ENCODE results near the gene SPRR5. TPM values are rescaled to one million over a fixed set of nuclear protein-coding genes. Genes with fewer than 3 reads are reported as not detected.

Gene SPRR5, protein sequence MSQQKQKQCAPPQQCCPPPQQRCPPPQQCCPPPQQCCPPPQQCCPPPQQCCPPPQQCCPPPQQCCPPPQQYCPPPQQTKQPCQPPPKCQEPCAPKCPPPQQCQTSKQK
- not detected for total RNA-seq

DNA sequence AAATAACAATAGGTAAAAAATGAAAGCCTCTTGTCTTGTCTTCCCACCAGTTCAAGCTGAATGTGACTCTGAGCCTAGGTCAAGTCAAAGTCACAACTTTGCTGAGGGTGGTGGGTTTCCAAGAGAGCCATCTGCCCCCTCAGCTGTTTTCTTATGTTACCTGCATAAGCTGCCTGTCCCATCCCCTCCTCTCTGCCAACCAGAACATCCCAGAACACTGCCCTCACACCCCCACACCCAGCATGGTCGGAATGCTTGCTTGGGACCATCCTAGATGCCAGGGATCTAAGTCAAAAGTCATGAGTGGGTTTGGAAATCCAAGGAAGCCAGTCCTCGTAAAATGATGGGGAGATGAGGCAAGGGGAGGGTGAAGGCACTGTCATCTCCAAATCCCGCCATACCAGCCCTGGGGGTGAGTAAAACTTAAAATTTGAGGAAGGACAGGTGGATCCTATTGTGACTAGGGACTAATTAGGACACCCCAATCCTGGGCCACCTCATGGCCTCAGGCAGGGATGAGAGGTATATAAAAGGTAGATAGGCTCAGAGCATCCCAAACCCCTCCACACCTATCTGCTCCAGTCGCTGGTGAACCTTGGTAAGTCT is at the start of gene SPRR5:
Gene SPRR5, plus strand, starts transcription at position 556 of the 606 bp plus-strand sequence. CDS start 1,349 bp downstream, outside the sequence.
- intact Hi-C loops (cut with DNase I) = no loop called here
- DNase-seq (ENCODE audit: low spot score) (no peak), ATAC-seq (no peak)

DNA sequence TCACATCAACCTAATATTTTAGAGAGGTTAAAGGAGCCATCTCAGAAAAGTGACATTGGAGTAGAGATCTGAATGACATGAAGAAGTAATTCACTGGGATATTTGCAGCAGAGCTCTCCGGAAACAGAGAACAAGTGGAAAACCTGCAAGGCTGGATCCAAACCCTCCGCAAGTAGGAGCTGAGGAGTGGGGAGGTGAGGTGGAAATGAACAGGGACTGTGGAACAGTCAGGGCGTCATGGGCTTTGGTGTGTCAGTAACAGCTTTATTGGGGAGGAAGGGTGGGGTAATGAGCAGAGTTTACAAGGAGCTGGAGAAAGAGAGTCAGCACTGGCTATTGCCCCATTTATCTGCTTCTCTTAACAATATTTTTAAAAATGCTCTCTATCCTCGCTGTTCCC is 48.0 kb upstream of the SPRR5 start:
- intact Hi-C loops (cut with DNase I) = no loop called here
- no peak for ATAC-seq

DNA sequence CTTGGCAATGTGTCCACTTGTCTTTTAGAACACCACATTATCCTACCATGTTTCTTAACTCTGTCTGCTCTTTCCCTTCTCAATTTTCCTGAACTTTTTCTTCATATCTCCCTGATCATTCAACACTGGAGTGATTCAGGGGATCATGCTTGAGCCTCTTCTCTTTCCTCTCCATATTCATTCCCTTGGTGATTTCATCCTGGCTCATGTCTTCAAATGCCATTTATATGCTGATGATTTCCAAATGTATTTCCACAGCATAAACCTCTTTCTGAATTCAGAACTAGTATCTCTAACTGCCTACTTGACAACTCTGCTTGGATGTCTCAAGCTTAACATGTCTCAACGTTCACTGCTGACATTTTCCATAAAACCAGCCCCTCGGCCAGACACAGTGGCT is 47.1 kb upstream of the SPRR5 start:
- DNase-seq (ENCODE audit: low spot score) = no peak
- ATAC-seq = no peak
- intact Hi-C loops (cut with DNase I) = no loop called here

More for the DNA sequence above, 48.0 kb upstream of the SPRR5 start:
- no peak for DNase-seq (ENCODE audit: low spot score)

DNA sequence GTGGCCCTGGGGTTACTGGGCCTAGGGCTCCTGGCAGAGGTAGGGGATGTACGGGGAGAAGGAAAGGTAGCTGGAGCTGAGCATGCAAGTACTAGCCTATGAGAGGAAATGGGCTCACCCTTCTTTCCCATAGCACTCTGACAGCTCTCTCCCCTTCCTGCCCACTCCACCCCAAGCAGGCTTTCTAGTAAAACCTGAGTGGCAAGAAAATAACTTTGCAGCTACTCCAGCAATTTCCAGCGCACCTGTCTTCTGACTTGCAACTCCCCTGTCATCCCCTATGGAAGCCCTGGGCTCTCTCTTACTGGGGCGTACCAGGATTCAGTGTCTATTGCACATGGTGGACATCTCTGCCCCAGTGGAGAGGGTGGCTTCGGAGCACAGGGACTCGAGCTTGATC is 45.4 kb upstream of the SPRR5 start:
- ATAC-seq (no peak), DNase-seq (ENCODE audit: low spot score) (no peak)
- intact Hi-C loops (cut with DNase I) = no loop called here

DNA sequence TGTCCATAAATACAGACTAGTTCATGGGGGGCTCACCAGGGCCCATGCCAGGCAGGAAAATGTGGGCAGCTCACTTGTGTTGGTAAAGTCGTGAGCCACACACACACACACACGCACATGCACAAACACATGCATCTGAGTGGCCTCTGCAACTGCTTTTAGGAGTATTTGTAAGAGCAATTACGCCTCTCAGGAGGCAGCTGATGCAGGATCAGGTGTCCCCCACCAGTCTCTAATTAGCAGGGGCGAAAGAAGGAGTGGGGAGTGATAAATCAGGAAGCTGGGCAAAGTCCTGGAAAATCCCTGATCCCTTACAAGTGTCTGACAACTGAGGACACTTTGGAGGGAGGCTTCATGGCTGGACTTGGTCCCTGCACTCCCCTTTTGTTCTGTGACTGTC is 44.4 kb upstream of the SPRR5 start:
- no peak for DNase-seq (ENCODE audit: low spot score)
- ATAC-seq = no peak
- intact Hi-C loops (cut with DNase I) = no loop called here

GRCh38 chr1:152904688-152905440 is 42.1 kb upstream of the SPRR5 start:
- intact Hi-C loops (cut with DNase I) = no loop called here
- no peak for DNase-seq (ENCODE audit: low spot score)
- ATAC-seq = no peak

DNA sequence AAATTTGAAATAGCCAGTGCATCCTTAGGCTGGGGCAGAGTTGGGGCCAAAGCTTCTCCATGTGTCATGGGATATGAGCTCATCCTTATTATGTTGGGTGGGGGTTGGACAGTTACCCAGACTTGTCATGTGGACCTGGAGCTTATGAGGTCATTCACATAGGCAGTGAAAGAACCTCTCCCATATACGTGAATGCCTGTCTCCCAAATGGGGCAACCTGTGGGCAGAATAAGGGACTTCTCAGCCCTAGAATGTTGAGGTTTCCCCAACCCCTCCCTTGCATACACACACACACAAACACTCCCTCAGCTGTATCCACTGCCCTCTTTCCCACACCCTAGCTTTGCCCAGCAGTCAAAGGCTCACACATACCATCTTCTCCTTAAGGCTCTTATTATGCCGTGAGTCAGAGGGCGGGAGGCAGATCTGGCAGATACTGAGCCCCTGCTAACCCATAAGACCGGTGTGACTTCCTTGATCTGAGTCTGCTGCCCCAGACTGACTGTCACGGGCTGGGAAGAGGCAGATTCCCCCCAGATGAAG is 40.9 kb upstream of the SPRR5 start:
- DNase-seq (ENCODE audit: low spot score) (no peak), ATAC-seq (no peak)
- intact Hi-C loops (cut with DNase I) = no loop called here

DNA sequence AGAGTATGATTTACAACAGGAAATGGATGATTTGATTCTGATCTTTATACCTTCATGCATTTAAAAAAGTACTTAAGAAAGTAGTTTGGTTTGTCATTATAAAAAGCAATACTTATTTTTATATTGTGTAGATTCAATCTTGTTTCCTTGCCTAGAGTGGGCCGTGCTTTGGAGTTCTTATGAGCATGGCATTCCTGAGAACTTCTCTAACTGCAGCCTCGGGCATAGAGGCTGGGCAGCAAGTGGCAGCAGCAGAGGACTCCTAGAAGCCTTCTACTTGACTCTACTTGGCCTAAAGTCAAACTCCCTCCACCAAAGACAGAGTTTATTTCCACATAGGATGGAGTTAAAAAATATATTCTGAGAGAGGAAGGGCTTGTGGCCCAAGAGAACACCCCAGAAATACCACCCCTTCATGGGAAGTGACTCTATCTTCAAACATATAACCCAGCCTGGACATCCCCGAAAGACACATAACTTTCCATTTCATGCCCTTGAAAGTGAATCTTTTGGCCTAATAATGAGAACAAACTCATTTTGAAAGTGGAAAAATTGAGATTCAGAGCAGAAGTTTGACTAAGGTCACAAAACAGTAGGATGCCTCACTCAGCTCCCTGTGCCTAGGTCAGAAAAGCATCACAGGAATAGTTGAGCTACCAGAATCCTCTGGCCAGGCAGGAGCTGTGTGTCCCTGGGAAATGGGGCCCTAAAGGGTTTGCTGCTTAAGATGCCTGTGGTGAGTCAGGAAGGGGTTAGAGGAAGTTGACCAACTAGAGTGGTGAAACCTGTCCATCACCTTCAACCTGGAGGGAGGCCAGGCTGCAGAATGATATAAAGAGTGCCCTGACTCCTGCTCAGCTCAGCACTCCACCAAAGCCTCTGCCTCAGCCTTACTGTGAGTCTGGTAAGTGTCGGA is 39.1 kb upstream of the SPRR5 start, which contains the start of gene IVL:
Gene IVL, plus strand, starts transcription at position 861 of the 916 bp plus-strand sequence. CDS start 1,252 bp downstream, outside the sequence.
- DNase-seq (ENCODE audit: low spot score) = no peak

GRCh38 chr1:152909206-152909605 is 37.8 kb upstream of the SPRR5 start:
- ATAC-seq (no peak), DNase-seq (ENCODE audit: low spot score) (no peak)
- intact Hi-C loops (cut with DNase I) = no loop called here

More for the DNA sequence above, 39.1 kb upstream of the SPRR5 start, which contains the start of gene IVL:
- intact Hi-C loops (cut with DNase I) = no loop called here
- ATAC-seq = no peak

- intact Hi-C loops (cut with DNase I) = no loop called here
- no peak for ATAC-seq
Measured at GRCh38 chr1:152912471-152912870, 34.5 kb upstream of the SPRR5 start.

GRCh38 chr1:152912900-152913299 is 34.1 kb upstream of the SPRR5 start:
- no peak for ATAC-seq
- intact Hi-C loops (cut with DNase I) = no loop called here
- no peak for DNase-seq (ENCODE audit: low spot score)

More at GRCh38 chr1:152912471-152912870, 34.5 kb upstream of the SPRR5 start:
- DNase-seq (ENCODE audit: low spot score) = no peak

DNA sequence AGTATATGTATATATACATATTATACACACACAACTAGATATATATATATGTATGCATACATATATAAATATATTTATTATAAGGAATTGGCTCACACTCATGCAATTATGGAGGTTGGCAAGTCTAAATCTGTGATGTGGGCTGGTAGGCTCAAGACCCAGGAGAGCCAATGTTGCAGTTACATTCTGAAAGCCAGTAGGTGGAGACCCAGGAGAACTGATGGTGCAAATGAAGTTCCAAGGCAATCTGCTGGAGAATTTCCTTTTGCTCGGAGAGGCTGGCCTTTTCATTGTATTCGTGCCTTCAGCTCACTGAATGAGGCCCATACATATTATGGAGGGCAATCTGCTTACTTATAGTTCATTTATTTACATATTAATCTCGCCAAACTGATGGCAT is 29.2 kb upstream of the SPRR5 start:
- ATAC-seq (no peak), DNase-seq (ENCODE audit: low spot score) (no peak)
- intact Hi-C loops (cut with DNase I) = no loop called here

- no peak for DNase-seq (ENCODE audit: low spot score)
- no peak for ATAC-seq
- intact Hi-C loops (cut with DNase I) = no loop called here
Measured at GRCh38 chr1:152919071-152919470, 27.9 kb upstream of the SPRR5 start.

- ATAC-seq (no peak), DNase-seq (ENCODE audit: low spot score) (no peak)
- intact Hi-C loops (cut with DNase I) = no loop called here
Measured at GRCh38 chr1:152924191-152924590, 22.8 kb upstream of the SPRR5 start.

- no peak for DNase-seq (ENCODE audit: low spot score)
- intact Hi-C loops (cut with DNase I) = no loop called here
- ATAC-seq = no peak
Measured at GRCh38 chr1:152926091-152926490, 20.9 kb upstream of the SPRR5 start.

DNA sequence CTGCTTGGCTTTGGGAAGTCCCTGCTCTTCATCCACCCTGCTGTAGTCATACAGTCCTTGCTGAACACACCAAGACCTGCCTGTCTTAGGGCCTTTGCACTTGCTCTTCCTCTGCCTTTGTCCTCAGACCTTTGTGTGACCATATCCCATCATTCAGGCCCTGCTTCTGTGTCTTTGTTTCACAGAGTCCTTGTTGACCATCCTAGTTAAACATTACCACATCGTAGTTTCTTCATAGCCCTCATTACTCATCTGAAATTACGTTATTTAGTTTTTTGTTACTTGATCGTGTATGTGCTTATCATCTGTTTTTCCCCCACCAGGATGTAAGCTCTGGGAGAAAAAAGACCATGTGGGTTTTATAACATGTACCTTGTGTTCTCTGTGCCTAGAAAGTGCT is 18.3 kb upstream of the SPRR5 start:
- intact Hi-C loops (cut with DNase I) = no loop called here
- ATAC-seq (no peak), DNase-seq (ENCODE audit: low spot score) (no peak)

DNA sequence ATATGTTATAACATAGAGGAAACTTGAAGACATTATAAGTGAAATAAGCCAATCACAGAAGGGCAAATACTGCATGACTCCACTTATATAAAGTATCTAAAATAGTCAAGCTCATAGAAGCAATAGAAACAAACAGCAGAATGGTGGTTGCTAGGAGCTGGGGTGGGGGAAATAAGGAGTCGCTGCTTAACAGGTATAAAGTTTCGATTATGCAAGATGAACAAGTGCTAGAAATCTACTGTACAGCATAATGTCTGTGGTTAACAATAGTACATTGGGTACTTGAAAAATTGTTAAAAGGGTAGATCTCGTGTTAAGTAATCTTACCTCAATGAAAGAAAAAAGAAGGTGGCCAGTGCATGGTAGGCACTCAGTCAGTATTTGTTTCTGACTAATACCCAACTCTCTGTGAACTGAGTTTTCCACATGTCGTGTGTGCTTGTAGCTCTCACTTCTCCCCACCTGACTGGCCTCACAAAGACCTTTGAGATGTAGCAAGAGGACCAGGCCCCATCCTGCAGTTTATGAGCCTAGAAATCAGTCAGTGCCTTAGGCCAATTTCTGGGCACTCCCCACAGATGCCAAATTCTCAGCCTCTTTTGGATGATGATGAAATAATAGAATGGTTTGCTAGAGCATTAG is 14.7 kb upstream of the SPRR5 start:
- ATAC-seq (no peak), DNase-seq (ENCODE audit: low spot score) (no peak)
- intact Hi-C loops (cut with DNase I) = no loop called here

DNA sequence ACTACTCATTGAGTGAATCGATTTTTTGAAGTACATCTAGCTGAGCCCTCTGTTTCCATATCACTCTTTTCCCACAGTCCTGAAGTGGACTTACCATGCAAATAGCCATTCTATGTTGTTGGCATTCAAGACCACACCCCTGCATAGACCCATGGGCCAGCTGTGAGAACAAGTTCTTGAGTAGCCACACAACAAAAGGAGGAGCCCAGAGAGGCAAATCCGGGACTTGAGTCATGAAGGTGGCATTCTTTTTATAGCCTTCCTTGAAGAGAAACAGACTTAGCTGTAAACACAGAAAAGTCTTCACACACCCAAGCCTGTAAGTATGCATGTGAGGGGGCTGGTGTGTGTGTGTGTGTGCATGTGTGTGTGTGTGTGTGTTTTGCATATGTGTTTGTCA is 13.8 kb upstream of the SPRR5 start:
- DNase-seq (ENCODE audit: low spot score) (no peak), ATAC-seq (no peak)
- intact Hi-C loops (cut with DNase I) = no loop called here

DNA sequence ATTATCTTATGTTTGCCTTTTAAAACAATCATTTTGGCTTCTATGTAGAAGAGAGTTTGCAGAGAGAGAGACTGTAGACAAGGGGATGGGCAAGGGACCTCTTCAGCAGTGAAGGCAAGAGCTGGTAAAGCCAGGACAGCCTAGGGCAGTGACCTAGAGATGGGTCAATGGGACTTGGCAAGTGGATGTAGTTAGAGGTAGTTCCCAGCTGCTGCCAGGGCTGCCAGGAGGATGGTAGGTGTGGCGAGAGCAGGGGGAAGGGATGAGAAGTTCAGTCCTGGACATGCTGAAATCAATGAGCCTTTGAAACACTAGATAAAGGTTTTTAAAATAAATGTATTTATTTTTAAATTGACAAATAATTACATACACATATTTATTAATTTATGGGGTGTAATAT is 6.4 kb upstream of the SPRR5 start:
- intact Hi-C loops (cut with DNase I) = no loop called here
- DNase-seq (ENCODE audit: low spot score) (no peak), ATAC-seq (no peak)

Data from sciatic nerve (tissue), 2 donors.